ENCODE measurements around the gene SLC22A23. TPM values are rescaled to one million over a fixed set of nuclear protein-coding genes. Genes with fewer than 3 reads are reported as not detected.
A peak's percentile ranks its signal among the peaks of the same experiment; 100 is the strongest.

The SLC22A23 gene
- total RNA-seq, 1 donor, result 18.1 TPM

DNA sequence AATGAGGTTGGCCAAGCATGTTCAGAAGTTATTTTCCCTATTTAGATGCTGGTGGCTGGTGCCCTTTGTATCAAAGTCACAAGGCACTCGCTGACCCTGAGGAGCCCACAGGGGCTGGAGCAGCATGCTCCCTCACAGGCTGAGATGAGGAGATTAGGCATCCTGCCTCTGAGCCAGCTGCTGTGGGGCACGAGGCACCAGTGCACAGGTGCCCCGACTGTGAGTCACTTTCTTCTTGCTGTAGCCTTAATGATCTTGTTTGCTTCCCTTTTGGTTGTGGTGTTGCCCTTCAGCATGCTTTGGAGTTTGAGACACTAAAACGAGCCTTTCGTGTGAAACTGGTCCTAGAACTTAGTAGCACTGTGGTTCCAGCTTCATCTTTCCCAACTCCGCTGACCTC, 193.8 kb downstream of the SLC22A23 start:
- Histone ChIP-seq H3K79me2 (ENCODE audit: insufficient read depth, low read length) (peaks cover 69% of the 10 kb centered on the region), H3K27ac (ENCODE audit: low read depth, low read length) (no peak overlapping the region), H3K36me3 (ENCODE audit: insufficient read depth, low read length) (peaks cover 28% of the 10 kb centered on the region), H3K4me1 (ENCODE audit: insufficient read depth, low read length) (peaks cover 18% of the 10 kb centered on the region), H3K9me3 (ENCODE audit: low read depth, low read length) (no peaks in the 10 kb centered on the region), H3K27me3 (ENCODE audit: insufficient read depth, low read length) (no peaks in the 10 kb centered on the region), H4K20me1 (ENCODE audit: insufficient read depth, low read length) (peaks cover 18% of the 10 kb centered on the region), H3K4me3 (ENCODE audit: insufficient read depth, low read length) (no peak overlapping the region), H2AFZ (ENCODE audit: low read length) (no peak overlapping the region), H3K4me2 (ENCODE audit: insufficient read depth, low read length) (no peak overlapping the region)
- no peak for TF ChIP-seq CTCF (IDR thresholded peaks at IDR 0.05; ENCODE audit: extremely low read depth, low read depth, low read length)
- peak; percentile 47 for DNase-seq (ENCODE audit: insufficient read length, low spot score, missing footprints)

GRCh38 chr6:3261921-3262320, 194.9 kb downstream of the SLC22A23 start:
- H4K20me1 ChIP-seq (ENCODE audit: insufficient read depth, low read length), result peaks cover 18% of the 10 kb centered on the region
- no peak overlapping the region for H3K4me3 ChIP-seq (ENCODE audit: insufficient read depth, low read length)
- DNase-seq (ENCODE audit: insufficient read length, low spot score, missing footprints), result peak; percentile 26
- peaks cover 19% of the 10 kb centered on the region for H3K4me1 ChIP-seq (ENCODE audit: insufficient read depth, low read length)
- H3K36me3 ChIP-seq (ENCODE audit: insufficient read depth, low read length), result peaks cover 19% of the 10 kb centered on the region
- H3K27ac ChIP-seq (ENCODE audit: low read depth, low read length), result no peak overlapping the region
- H3K79me2 ChIP-seq (ENCODE audit: insufficient read depth, low read length), result peaks cover 69% of the 10 kb centered on the region
- no peak overlapping the region for H3K4me2 ChIP-seq (ENCODE audit: insufficient read depth, low read length)
- no peaks in the 10 kb centered on the region for H3K9me3 ChIP-seq (ENCODE audit: low read depth, low read length)
- H3K27me3 ChIP-seq (ENCODE audit: insufficient read depth, low read length), result peaks cover 3% of the 10 kb centered on the region
- H2AFZ ChIP-seq (ENCODE audit: low read length), result no peak overlapping the region
- no peak for TF ChIP-seq CTCF (IDR thresholded peaks at IDR 0.05; ENCODE audit: extremely low read depth, low read depth, low read length)

DNA sequence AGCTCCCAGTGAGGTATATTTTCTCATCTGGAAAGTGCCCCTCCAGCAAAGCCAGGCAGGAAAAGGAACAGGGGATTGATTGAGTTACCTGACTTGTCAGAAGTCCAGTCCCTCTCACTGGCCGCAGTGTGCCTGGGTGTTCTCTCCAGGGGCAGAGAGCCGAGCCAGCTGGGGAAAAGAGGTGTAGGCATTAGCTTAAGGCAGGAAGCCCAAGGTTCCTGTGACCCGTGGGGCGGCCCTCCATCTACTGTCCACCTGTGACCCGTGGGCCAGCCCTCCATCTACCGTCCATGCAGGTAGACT, 195.4 kb downstream of the SLC22A23 start:
- peaks cover 19% of the 10 kb centered on the region for H3K36me3 ChIP-seq (ENCODE audit: insufficient read depth, low read length)
- H3K79me2 ChIP-seq (ENCODE audit: insufficient read depth, low read length), result peaks cover 69% of the 10 kb centered on the region
- peaks cover 3% of the 10 kb centered on the region for H3K27me3 ChIP-seq (ENCODE audit: insufficient read depth, low read length)
- no peaks in the 10 kb centered on the region for H3K9me3 ChIP-seq (ENCODE audit: low read depth, low read length)
- DNase-seq (ENCODE audit: insufficient read length, low spot score, missing footprints), result peak; percentile 46
- no peak overlapping the region for H3K4me3 ChIP-seq (ENCODE audit: insufficient read depth, low read length)
- H3K27ac ChIP-seq (ENCODE audit: low read depth, low read length), result no peak overlapping the region
- peaks cover 19% of the 10 kb centered on the region for H3K4me1 ChIP-seq (ENCODE audit: insufficient read depth, low read length)
- no peak for TF ChIP-seq CTCF (IDR thresholded peaks at IDR 0.05; ENCODE audit: extremely low read depth, low read depth, low read length)
- no peak overlapping the region for H3K4me2 ChIP-seq (ENCODE audit: insufficient read depth, low read length)
- H2AFZ ChIP-seq (ENCODE audit: low read length), result no peak overlapping the region
- H4K20me1 ChIP-seq (ENCODE audit: insufficient read depth, low read length), result peaks cover 18% of the 10 kb centered on the region

- peak; percentile 77 for DNase-seq (ENCODE audit: insufficient read length, low spot score, missing footprints)
- Histone ChIP-seq H4K20me1 (ENCODE audit: insufficient read depth, low read length) (peaks cover 15% of the 10 kb centered on the region), H3K79me2 (ENCODE audit: insufficient read depth, low read length) (peaks cover 63% of the 10 kb centered on the region)
These were observed 195.9 kb downstream of the SLC22A23 start for GRCh38 chr6:3260772-3261517.

More at GRCh38 chr6:3260772-3261517, 195.9 kb downstream of the SLC22A23 start:
- Histone ChIP-seq H2AFZ (ENCODE audit: low read length) (no peak overlapping the region), H3K27ac (ENCODE audit: low read depth, low read length) (no peak overlapping the region), H3K9me3 (ENCODE audit: low read depth, low read length) (no peaks in the 10 kb centered on the region), H3K36me3 (ENCODE audit: insufficient read depth, low read length) (peaks cover 19% of the 10 kb centered on the region), H3K27me3 (ENCODE audit: insufficient read depth, low read length) (peaks cover 7% of the 10 kb centered on the region), H3K4me2 (ENCODE audit: insufficient read depth, low read length) (peak overlapping the region; percentile 98), H3K4me1 (ENCODE audit: insufficient read depth, low read length) (peaks cover 19% of the 10 kb centered on the region), H3K4me3 (ENCODE audit: insufficient read depth, low read length) (no peak overlapping the region)
- no peak for TF ChIP-seq CTCF (IDR thresholded peaks at IDR 0.05; ENCODE audit: extremely low read depth, low read depth, low read length)

Measured in osteoblast (primary cell).